HG02943 (cell line): ENCODE data around the gene AP3S1.
"Not testable (repeated sequence)": the region's sequence is repeated elsewhere in the genome, so short reads cannot be mapped to it uniquely, and the experiment has no call there.

Source experiments
- ATAC-seq: cut with Tn5 transposase; IDR thresholded peaks from one replicate; pipeline ENCODE4 v1.9.1; 2021; ENCODE audit warnings: mild to moderate bottlenecking, low read depth, moderate library complexity; ENCODE audit not compliant: unreplicated experiment

The AP3S1 gene

GRCh38 chr5:115820846-115821245 is 20.9 kb upstream of the AP3S1 start:
- no peak for ATAC-seq

GRCh38 chr5:115824983-115825382 is 16.8 kb upstream of the AP3S1 start:
- ATAC-seq = not testable (repeated sequence)

DNA sequence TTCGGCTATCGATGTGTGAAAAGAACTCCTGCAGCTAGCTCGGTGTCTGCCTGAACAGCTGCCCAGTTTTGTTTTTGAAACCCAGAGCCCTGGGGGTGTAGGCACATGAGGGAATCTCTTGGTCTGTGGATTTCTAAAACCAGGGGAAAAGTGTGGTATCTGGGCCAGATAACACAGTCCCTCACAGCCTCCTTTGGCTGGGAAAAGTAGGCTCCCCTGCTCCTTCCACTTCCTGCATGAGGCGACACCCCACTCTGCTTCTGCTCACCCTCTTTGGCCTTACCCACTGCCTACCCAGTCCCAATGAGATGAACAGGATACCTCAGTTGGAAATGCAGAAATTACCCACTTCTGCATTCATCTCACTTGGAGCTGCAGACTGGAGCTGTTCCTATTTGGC is 15.8 kb upstream of the AP3S1 start:
- no peak for ATAC-seq

GRCh38 chr5:115829913-115830312 is 11.8 kb upstream of the AP3S1 start:
- no peak for ATAC-seq

DNA sequence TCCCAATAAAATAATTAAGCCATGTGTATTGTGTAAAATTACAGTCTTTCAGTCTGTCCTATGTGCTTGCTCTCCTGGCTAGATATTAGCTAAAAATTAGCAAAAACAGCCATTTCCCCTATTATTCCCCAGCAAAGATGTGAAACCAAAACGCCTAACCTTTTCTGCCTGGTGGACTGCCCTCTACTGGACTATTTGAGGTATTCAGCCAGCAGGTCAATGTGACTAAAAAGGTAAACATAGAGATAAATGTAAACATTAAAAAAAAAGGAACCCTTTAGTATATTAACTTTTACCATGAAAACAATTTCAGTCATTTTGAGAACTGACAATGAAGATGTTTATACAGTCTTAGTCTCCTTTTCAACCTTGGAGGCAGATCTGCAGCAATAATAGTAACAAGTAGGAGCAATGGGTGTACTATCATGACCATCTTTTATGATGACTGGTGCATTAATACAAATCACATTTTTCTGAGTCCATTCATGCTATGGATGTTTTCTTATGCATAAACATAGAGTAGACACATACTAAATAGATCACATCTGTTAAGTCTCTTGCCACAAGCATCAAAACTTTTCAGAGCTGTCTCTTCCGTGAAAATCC is 10.5 kb upstream of the AP3S1 start:
- peak; percentile 68 for ATAC-seq

DNA sequence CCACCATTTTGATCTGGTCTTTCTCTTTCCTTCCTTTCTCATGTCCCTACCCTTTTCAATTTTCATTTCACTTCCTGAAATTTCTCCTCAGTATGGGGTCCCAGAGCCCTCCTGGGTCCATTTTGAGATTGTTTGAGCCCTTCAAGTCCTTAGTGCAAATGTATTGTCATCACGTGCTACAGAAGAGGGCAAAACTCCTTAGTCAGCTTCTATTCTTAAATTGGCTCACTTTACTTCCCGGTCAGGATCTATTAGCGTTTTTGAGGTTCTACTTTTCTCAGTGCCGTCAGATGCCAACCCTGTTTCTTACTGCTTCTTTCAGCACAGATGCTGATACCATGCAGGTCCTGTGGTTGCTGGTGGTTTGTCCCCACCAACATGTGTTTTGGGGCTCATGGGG is 6.3 kb upstream of the AP3S1 start:
- ATAC-seq = no peak

DNA sequence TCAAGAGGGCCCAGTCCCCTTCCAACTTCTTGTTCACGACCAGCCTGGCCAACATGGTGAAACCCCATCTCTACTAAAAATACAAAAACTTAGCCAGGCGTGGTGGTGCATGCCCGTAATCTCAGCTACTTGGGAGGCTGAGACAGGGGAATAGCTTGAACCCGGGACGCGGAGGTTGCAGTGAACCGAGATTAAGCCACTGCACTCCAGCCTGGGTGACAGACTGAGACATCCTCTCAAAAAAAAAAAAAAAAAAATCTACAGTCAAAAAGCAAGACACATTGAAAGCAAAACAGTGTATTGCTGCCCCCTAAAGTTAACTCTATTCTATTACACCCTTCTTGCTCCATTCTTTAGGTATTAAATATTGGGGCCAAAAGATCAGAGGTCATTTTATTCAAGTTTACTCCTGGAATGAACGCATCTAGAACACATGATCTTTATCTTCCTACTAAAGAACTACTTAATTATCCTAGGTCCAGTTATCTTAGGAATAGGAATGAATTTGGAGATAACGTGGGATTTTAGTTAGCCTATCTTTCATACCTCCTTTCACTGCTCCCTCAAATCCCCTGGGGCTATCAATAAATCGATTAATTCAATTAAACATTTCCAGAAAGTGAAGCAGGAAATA is 2.7 kb upstream of the AP3S1 start:
- no peak for ATAC-seq

- ATAC-seq = no peak
These were observed 862 bp upstream of the AP3S1 start for GRCh38 chr5:115840873-115841272.

DNA sequence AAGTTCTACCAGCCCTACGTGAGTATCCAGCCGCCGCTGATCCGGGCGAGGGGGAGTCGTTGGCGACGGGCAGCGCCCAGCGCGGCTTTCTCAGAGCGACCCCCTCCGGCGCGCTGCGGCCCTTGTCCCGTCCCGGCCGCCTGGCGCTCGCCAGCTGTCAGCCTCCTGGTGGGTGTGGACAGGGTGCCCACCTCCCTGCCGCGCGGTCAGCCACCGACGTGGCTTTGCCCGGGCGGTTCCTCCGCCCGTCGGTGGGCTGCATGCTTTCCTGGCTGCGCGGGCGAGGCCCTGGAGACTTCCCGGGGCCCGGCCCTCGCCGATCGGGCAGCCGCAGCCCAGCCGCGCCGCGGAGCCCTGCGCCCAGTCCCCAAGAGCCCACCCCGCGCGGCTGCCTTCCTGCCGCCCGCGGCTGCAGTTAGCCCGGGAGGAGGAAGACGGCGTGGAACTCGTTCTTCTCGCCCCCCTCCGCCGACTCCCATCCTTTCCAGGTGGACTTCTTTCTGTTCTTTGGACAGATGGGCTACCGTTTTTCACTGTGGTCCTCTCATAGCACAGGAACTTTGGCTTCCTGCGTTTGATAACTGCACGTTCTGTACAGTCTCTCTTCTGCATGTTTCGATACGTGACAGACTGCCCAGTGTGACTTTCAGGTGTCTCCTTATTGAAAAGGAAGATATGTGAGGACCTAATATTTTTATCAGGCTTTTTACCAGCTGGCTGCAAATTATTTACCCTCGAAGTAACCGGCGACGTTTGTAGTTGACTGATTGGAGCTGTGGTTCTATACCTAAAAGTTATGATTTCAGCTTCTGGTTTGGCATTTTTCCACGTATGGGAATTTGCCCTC is 577 bp downstream of the AP3S1 start:
- ATAC-seq = peak; percentile 34

DNA sequence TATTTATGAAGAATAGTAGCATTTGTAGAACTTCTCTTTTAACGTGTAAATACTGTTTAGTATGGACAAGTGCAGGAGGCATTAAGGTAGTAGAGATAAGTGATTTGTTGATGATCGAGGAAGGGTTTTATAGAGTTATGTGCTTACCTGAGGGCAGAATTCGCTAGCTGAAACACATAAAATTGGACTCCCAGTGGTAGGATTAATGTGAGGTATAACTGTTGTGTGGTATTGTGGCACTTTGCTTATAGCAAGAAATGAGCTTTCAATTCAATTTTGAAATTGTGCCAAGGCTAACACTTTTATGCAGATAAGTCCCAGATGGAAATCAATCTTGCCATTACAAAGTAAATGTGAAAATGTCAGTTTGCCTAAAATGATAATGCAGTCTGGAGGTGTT is 1.2 kb downstream of the AP3S1 start:
- ATAC-seq = no peak

GRCh38 chr5:115843444-115844130 is 1.9 kb downstream of the AP3S1 start:
- ATAC-seq = no peak

GRCh38 chr5:115844321-115844817 is 2.6 kb downstream of the AP3S1 start:
- no peak for ATAC-seq

DNA sequence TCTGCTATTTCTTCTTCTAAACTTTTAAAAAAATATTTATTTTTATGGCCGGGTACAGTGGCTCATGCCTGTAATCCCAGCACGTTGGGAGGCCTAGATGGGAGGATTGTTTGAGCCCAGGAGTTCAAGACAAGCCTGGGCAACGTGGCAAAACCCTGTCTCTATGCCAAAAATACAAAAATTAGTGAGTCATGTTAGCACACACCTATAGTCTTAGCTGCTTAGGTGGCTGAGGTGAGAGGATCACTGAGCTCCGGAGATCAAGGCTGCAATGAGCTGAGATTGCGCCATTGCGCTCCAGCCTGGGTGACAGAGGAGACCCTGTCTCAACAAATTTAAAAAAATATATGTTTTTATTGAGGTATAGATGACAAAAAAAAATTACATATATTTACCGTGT is 5.6 kb downstream of the AP3S1 start:
- ATAC-seq = no peak

DNA sequence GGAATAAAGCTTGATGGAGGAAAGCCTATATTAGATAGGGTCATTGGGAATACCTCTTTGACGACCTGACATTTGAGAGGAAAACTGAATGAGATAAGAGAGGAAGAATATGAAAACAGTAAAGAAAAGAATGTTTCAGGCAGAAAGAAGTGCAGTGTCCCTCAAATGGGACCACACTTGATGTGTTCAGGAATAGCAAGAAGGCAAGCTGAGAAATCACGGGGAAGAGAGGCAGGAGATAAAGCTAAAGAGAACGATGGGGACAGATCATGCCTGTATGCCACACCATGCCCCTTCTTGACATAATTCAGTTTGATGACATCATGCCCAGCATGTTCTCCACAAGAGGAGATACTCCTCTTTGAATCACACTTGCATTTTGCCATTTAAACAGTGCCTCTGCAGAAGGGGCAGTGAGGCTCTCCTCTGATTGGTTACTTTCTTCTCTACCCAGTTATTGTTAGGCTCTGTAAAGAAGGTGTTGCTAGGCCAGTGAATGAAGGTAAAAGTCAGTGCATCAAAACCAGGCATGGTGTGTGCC is 7.6 kb downstream of the AP3S1 start:
- ATAC-seq = no peak

- ATAC-seq = no peak
These were observed 9.1 kb downstream of the AP3S1 start for GRCh38 chr5:115850744-115851416.

DNA sequence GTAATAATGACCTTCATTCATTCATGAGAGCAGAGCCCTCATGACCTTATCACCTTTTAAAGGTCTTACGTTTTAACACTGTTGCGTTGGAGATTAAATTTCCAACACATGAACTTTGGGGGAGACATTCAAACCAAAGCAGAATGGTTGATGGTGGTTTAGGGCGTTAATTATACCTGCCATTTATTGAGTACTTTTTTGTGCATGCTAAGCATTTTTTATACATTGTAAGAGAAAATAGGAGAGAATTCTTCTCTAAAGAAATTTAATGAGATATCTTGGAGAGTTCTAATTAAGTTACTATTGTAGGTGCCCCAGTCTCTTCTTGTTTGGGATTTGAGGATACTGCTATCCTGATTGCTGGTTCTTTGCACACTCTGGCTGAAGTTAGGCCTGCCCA is 12.4 kb downstream of the AP3S1 start:
- no peak for ATAC-seq

DNA sequence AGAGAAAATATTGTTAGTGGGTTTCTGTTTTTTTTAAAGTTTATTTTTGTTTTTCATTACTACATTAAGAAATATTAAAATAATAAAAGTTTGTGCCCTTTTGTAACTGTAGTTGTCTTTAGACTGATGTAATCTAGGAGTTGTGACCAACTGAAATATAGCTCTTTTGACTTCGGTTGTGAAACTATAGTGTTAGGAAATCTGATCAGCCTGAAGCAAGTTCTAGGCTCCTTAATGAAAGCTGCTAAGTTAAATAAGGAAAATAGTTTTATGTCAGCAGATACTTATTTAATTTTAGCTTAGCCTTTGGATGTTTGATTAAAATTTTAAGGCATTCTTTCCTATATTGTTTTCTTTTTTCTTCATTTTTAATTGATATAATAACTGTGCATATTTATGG is 14.2 kb downstream of the AP3S1 start:
- no peak for ATAC-seq

DNA sequence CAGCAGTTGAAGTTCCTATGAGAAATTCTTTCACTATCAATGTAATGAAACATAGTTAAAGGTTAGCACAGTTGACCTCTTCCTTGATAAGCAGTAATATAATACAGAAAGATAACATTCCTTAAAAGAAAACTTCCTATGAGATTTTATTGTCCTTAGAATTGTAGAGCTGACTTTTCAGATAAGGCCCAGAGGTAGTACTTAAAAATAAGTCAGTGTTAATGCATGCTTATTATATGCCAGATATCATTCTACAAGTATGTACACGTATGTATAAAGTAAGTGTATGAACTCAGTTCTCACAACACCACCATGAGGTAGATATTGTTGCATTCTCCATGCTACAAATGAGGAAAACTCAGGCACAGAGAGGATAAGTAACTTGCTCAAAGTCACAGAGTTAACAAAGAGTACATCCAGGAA is 15.3 kb downstream of the AP3S1 start:
- ATAC-seq = no peak

GRCh38 chr5:115857626-115858349 is 16.1 kb downstream of the AP3S1 start:
- no peak for ATAC-seq
